HepG2 (cell line): ENCODE data around the gene VPS9D1. TPM values are rescaled to one million over a fixed set of nuclear protein-coding genes. Genes with fewer than 3 reads are reported as not detected.
A peak's percentile ranks its signal among the peaks of the same experiment; 100 is the strongest.

Experiments used
- ATAC-seq: fragments of 200-7000 bp; cut with Tn5 transposase; 3 replicates; pipeline ENCODE4 v1.9.1; 2020; ENCODE audit warnings: mild to moderate bottlenecking, moderate library complexity
- BruUV-seq: library from RNA; stranded (reverse); fragments of 400-500 nt; replicated peaks from 2 replicates; lab custom pipeline; 2021; lab: Mats Ljungman, UMichigan
- CTCF ChIA-PET: fragments of 300-600 bp; formaldehyde crosslinking; extraction: SDS; loops from one replicate; lab custom pipeline; 2021; ENCODE audit warnings: low total read pairs, inconsistent platforms, low intra/inter-chr PET ratio; lab: Yijun Ruan, JAX
- POLR2A ChIA-PET: fragments of 350-600 bp; sonication (Branson Sonifier 250); formaldehyde crosslinking; loops from one replicate; lab custom pipeline; 2020; ENCODE audit warnings: antibody characterized with exemption, inconsistent platforms; lab: Yijun Ruan, JAX
- DNase-seq: peaks from one replicate; pipeline ENCODE4 v3.0.0-alpha.2; 2015; ENCODE audit warnings: low spot score
- FAIRE-seq: peaks from 3 replicates; lab custom pipeline; 2011; peaks lifted over from hg19 to GRCh38; lab: Jason Lieb, UNC
- H2AFZ ChIP-seq: one replicate; pipeline ENCODE4 v1.6.1; 2011; ENCODE audit warnings: low read length, inconsistent platforms
- H3K27ac ChIP-seq: fragments of 300-600 bp; 3 replicates; pipeline ENCODE4 v1.8.0; 2011; ENCODE audit warnings: mixed run types, mild to moderate bottlenecking, mixed read lengths, low read length, inconsistent platforms; ENCODE audit not compliant: insufficient read depth; ENCODE audit errors: extremely low read length
- H3K27me3 ChIP-seq, 2 experiments: fragments of 200-600 bp in 1 of 2; 2 replicates in 1 of 2; 3 replicates in 1 of 2; pipeline versions ENCODE4 v1.6.0 to v1.8.0; 2011; ENCODE audit warnings: low read length in 2 of 2, mild to moderate bottlenecking in 2 of 2, moderate library complexity in 2 of 2, inconsistent platforms in 1 of 2; ENCODE audit not compliant: insufficient read depth in 2 of 2, control insufficient read depth in 1 of 2
- H3K36me3 ChIP-seq, 2 experiments: fragments of 200-600 bp in 1 of 2; replicated peaks in 1 of 2; 2 replicates in 1 of 2; 3 replicates in 1 of 2; pipeline versions ENCODE4 v1.5.1 to v1.8.0; 2011; ENCODE audit warnings: low read length in 2 of 2, inconsistent platforms in 1 of 2; ENCODE audit not compliant: insufficient read depth in 2 of 2, control insufficient read depth in 1 of 2
- H3K4me1 ChIP-seq: 2 replicates; pipeline ENCODE4 v1.5.1; 2012; ENCODE audit warnings: low read length, inconsistent platforms; ENCODE audit not compliant: insufficient read depth
- H3K4me2 ChIP-seq: 2 replicates; pipeline ENCODE4 v1.6.0; 2011; ENCODE audit warnings: low read depth, low read length, inconsistent platforms
- H3K4me3 ChIP-seq, 3 experiments: fragments of 200-600 bp in 1 of 3; sonication (generic), shearing (Covaris generic) in 1 of 3; replicated peaks in 1 of 3; 2 replicates each; pipeline ENCODE4 v1.5.1; 2011 to 2016; ENCODE audit warnings: low read length in 3 of 3, inconsistent platforms in 2 of 3, low read depth in 2 of 3, mild to moderate bottlenecking in 2 of 3, control low read depth in 1 of 3, mixed read lengths in 1 of 3; ENCODE audit not compliant: insufficient read depth in 1 of 3
- H3K79me2 ChIP-seq: one replicate; pipeline ENCODE4 v1.6.1; 2011; ENCODE audit warnings: low read length, inconsistent platforms; ENCODE audit not compliant: insufficient read depth
- H3K9ac ChIP-seq: 2 replicates; pipeline ENCODE4 v1.6.0; 2011; ENCODE audit warnings: mild to moderate bottlenecking, low read depth, low read length, inconsistent platforms; ENCODE audit not compliant: insufficient read depth
- H3K9me3 ChIP-seq: 2 replicates; pipeline ENCODE4 v1.5.1; 2012; ENCODE audit warnings: mild to moderate bottlenecking, low read length
- H4K20me1 ChIP-seq: 2 replicates; pipeline ENCODE4 v1.6.0; 2011; ENCODE audit warnings: inconsistent platforms, mild to moderate bottlenecking, low read length, moderate library complexity; ENCODE audit not compliant: insufficient read depth
- AGO2 ChIP-seq: fragments of 200-400 bp; formaldehyde crosslinking; optimal IDR thresholded peaks from 2 replicates; pipeline ENCODE3; 2017; ENCODE audit warnings: mild to moderate bottlenecking, low read depth, low read length, moderate library complexity
- EHMT2 ChIP-seq: fragments of 200-600 bp; sonication (generic); IDR thresholded peaks from 2 replicates; pipeline ENCODE4 v1.7.0; 2017; ENCODE audit warnings: antibody characterized with exemption, low read depth, low read length, borderline replicate concordance
- HES4 ChIP-seq: sonication (generic); formaldehyde crosslinking; IDR thresholded peaks from 2 replicates; pipeline ENCODE4 v1.9.0; 2021; ENCODE audit warnings: mild to moderate bottlenecking, missing genetic modification reagents, borderline replicate concordance
- SCMH1 ChIP-seq: sonication (generic); formaldehyde crosslinking; IDR thresholded peaks from 2 replicates; pipeline ENCODE4 v1.9.0; 2021; ENCODE audit warnings: missing genetic modification reagents, mild to moderate bottlenecking, borderline replicate concordance
- USF2 ChIP-seq, 2 experiments: sonication (generic) in 1 of 2; formaldehyde crosslinking in 1 of 2; IDR thresholded peaks; 2 replicates each; pipeline versions ENCODE4 v1.5.1 to v1.6.1; 2011 to 2020; ENCODE audit warnings: borderline replicate concordance in 1 of 2, low read depth in 1 of 2, low read length in 1 of 2, mild to moderate bottlenecking in 1 of 2, missing genetic modification reagents in 1 of 2, moderate library complexity in 1 of 2
- ZFP1 ChIP-seq: IDR thresholded peaks from 2 replicates; pipeline ENCODE4 v1.6.1; 2016
- WGBS: methylation state at CpG from one replicate; pipeline ENCODE4 v1.1.6; 2017; ENCODE audit warnings: low lambda C conversion rate; 5-methylcytosine and 5-hydroxymethylcytosine counted together
- in situ Hi-C: cut with HindIII; loops from 2 replicates; pipeline ENCODE4 v1.10.0; 2017; ENCODE audit warnings: low pct_unique_long_range_greater_than_20kb; ENCODE audit not compliant: extremely low pct_ligation_motif_present
- intact Hi-C: fragments of 100-400 bp; cut with micrococcal nuclease; formaldehyde crosslinking; loops from one replicate; pipeline ENCODE4 v1.10.0; 2022; ENCODE audit not compliant: unreplicated experiment
- polyA plus RNA-seq, 8 experiments: library from polyadenylated mRNA; depleted of rRNA in 3 of 8; stranded (reverse) in 7 of 8; unstranded in 1 of 8; fragments of >200 nt; fragmentation: Illumina TruSeq in 4 of 8; extraction: Trizol in 4 of 8; gene quantifications; 2 replicates each; pipeline versions ENCODE4 v1.2.1 to v1.2.3, GENCODE V29; 2011 to 2016; ENCODE audit warnings: low read depth in 4 of 8, missing spikeins in 1 of 8, mixed read lengths in 1 of 8; ENCODE audit not compliant: insufficient read depth in 1 of 8
- total RNA-seq, 5 experiments: library from RNA; depleted of rRNA; stranded (reverse); fragments of >200 nt; fragmentation: Illumina TruSeq; extraction: Trizol; gene quantifications; 2 replicates each; pipeline ENCODE4 v1.2.3, GENCODE V29; 2016; ENCODE audit warnings: low read depth in 1 of 5

Gene VPS9D1
- total and polyA plus RNA-seq, 2 of the 13 experiments (the other 11 are each of a cell fraction or from before 2014, with no cell fraction given): 10.1 to 13.2 TPM

DNA sequence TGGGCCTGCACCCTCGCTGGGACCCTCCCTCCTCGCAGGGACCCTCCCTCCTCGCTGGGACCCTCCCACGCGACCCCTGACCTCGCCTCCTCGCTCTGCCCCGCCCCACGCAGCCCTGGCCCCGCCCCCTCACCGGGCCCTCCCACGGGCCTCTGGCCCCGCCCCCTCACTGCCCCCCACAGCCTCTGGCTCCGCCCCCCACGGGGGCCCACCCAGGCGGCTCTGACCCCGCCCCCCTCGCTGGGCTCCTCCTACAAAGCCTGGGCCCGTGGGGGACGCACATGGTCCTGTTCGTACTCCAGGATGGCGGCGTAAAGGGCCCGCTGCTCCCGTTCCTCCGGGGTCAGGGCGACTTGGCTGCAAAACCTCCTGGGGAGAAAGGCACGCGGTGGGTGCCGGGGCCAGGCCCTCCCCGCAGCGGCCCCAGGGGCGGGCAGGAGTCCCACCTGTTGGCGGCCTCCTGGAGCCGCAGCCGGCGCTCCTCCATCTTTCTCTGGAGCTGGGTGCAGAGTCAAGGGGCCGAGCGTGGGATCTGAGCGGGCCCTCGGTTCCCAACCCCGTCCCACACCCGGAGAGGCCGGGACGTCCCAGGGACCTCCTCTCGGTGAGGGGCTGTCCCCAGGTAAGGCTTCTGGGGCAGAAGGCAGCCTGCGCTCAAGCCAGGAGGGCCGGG, 9.0 kb downstream of the VPS9D1 start:
- H3K27me3 ChIP-seq: no peaks in the 10 kb centered on the region
- H3K4me2 ChIP-seq: no peak overlapping the region
- ChIA-PET POLR2A (no interaction called here), CTCF (no interaction called here)
- peak; percentile 1; the same call in 2 of the 3 replicates for ATAC-seq
- FAIRE-seq: no peak
- H2AFZ ChIP-seq: no peak overlapping the region
- 77% methylated on average over 34 of the region's 48 CpGs for WGBS
- H3K27ac ChIP-seq: no peak overlapping the region
- intact Hi-C loops (no loop called here), in situ Hi-C loops (no loop called here)
- BruUV-seq: no TSS peak
- no peaks in the 10 kb centered on the region for H3K9me3 ChIP-seq
- H3K79me2 ChIP-seq: no peaks in the 10 kb centered on the region
- H3K4me3 ChIP-seq: no peak overlapping the region
- H4K20me1 ChIP-seq: no peaks in the 10 kb centered on the region
- no peaks in the 10 kb centered on the region for H3K4me1 ChIP-seq
- DNase-seq: no peak
- TF ChIP-seq AGO2 (peak; percentile 77), SCMH1 (no peak)
- no peaks in the 10 kb centered on the region; a peak in 1 of 5 replicates for H3K36me3 ChIP-seq
- no peak overlapping the region for H3K9ac ChIP-seq

GRCh38 chr16:89710709-89711564, 9.8 kb downstream of the VPS9D1 start:
- CTCF ChIA-PET: no interaction called here
- no peak overlapping the region for H3K4me2 ChIP-seq
- H3K9me3 ChIP-seq: no peaks in the 10 kb centered on the region
- H3K4me1 ChIP-seq: no peaks in the 10 kb centered on the region
- no peak overlapping the region for H3K4me3 ChIP-seq
- no peak for FAIRE-seq
- H3K36me3 ChIP-seq: no peaks in the 10 kb centered on the region; a peak in 1 of 5 replicates
- BruUV-seq: no TSS peak
- intact Hi-C loops (no loop called here), in situ Hi-C loops (no loop called here)
- no peak for DNase-seq
- H3K79me2 ChIP-seq: no peaks in the 10 kb centered on the region
- H2AFZ ChIP-seq: no peak overlapping the region
- no peaks in the 10 kb centered on the region for H4K20me1 ChIP-seq
- POLR2A ChIA-PET: interaction anchor here (1.3 kb wide), 1 partner anchor 9 kb away, joined by 3 read pairs; no protein-coding TSS in a partner anchor
- no peak overlapping the region for H3K27ac ChIP-seq
- WGBS: 98% methylated on average over 42 of the region's 63 CpGs
- no peak overlapping the region for H3K9ac ChIP-seq
- ATAC-seq: peak; percentile 1; the same call in 1 of the 3 replicates
- H3K27me3 ChIP-seq: no peaks in the 10 kb centered on the region
- TF ChIP-seq HES4 (CRISPR knock-in tag) (no peak), EHMT2 (no peak), USF2 (IDR thresholded peaks at IDR 0.05; ENCODE audit: low read depth, low read length) (no peak), USF2 (CRISPR knock-in tag; IDR thresholded peaks at IDR 0.05; ENCODE audit: borderline replicate concordance) (no peak), ZFP1 (CRISPR knock-in tag) (no peak)
